Thyroid gland (tissue), 4 donors: ENCODE measurements around the gene BCS1L.
A peak's percentile ranks its signal among the peaks of the same experiment; 100 is the strongest.

Experiments used
- POLR2A ChIP-seq, 2 donors: fragments of 450-650 bp; IDR thresholded peaks; one replicate each; pipeline ENCODE4 v1.6.1; 2017; ENCODE audit warnings: antibody characterized with exemption in 2 of 2, mild to moderate bottlenecking in 2 of 2, moderate library complexity in 1 of 2
- TF ChIP-seq, protein P1 (sequence below), 6 experiments: fragments of 200-600 bp in 3 of 6; fragments of 450-650 bp in 3 of 6; sonication (generic) in 3 of 6; IDR thresholded peaks; one replicate each; pipeline ENCODE4 v1.5.1; 2016 to 2019; ENCODE audit warnings: antibody characterized with exemption in 6 of 6, mild to moderate bottlenecking in 2 of 6, inconsistent platforms in 1 of 6, moderate library complexity in 1 of 6

DNA sequence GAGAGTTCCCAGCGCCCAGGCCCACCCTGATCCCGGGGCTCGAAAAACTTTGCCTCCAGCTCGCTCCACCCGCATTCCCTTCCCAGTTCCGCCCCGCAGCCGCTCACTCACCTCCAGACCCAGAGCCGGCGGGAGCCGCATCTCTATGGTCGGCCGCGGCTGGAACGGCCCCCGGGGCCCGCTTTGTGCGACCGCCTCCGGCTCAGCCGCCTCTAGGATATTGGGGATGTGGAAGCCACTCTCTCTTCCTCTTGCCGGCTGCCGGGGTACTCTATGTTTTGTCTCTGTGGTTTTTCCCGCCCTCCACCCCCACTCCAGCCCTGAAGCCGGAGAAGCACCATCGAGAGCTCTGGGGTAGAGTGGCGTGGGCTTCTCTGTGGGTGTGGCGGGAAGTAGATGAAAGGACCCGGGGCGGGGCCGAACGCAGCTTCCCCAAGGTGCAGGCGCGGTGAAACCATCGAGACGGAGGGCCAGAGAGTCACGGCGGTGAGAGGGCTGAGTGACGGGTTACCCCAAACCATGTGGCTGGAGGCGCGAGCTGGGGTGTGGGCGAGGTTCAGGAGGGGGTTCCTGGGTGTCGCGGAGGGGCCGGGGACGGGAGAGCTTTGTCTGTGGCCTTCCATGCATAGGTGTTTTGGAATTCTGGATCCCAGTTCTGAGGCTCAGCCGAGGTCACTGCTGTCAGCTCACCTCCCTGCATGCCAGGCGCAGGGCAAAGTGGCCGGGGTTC, at the start of gene BCS1L, which contains the start of gene ZNF142:
- TF ChIP-seq, protein P1, sequence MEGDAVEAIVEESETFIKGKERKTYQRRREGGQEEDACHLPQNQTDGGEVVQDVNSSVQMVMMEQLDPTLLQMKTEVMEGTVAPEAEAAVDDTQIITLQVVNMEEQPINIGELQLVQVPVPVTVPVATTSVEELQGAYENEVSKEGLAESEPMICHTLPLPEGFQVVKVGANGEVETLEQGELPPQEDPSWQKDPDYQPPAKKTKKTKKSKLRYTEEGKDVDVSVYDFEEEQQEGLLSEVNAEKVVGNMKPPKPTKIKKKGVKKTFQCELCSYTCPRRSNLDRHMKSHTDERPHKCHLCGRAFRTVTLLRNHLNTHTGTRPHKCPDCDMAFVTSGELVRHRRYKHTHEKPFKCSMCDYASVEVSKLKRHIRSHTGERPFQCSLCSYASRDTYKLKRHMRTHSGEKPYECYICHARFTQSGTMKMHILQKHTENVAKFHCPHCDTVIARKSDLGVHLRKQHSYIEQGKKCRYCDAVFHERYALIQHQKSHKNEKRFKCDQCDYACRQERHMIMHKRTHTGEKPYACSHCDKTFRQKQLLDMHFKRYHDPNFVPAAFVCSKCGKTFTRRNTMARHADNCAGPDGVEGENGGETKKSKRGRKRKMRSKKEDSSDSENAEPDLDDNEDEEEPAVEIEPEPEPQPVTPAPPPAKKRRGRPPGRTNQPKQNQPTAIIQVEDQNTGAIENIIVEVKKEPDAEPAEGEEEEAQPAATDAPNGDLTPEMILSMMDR (IDR thresholded peaks at IDR 0.05), result no peak
- TF ChIP-seq POLR2A (IDR thresholded peaks at IDR 0.05), result peak in 1 of 2 donors; percentile 61
